Activated naive CD4-positive, alpha-beta T cell treated with Interleukin-2 at 50 U/mL for 16 hours (primary cell): ENCODE results near the gene EDNRB.
"Not testable (repeated sequence)": the region's sequence is repeated elsewhere in the genome, so short reads cannot be mapped to it uniquely, and the experiment has no call there.

Experiments
- DNase-seq: peaks from one replicate; pipeline ENCODE4 v3.0.0-alpha.2; 2020

Gene EDNRB

DNA sequence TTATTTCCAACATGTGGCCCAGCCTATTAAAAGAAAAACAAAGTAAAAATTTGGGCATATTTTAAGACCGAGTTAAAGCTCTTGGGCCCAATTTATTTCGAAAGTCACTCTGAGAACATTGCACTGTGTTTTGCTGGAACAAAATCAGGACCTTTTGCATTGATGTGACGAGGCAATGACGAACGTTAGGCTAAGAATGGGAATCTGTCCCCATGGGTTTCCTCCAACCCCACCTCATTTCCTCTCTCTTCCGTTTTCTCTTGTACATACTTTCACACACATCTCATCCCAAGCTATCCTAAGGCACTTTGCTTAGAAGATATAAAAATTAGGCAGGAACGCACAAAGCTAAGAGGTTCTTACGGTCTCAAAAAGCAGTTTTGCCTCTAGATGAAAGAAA, 22.1 kb downstream of the EDNRB start:
- no peak for DNase-seq

DNA sequence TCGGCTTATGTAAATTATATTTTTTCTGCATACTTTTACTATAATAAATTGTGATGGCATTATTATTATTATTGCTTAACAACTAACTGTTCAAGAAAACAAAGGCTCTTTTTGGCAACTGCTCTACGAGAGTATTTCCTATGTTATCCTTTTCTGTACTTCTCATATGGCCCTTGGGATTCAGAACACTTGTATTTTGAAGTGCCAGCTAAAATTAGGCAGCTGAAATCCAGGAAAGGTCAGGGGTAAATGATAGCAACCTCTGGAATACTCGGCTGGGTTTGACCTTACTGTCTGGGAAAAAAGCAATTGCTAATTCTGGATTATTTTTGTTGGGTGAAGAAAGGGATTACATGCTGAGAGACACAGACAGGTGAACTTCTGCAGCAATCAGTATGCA, 23.9 kb downstream of the EDNRB start:
- DNase-seq, result no peak

DNA sequence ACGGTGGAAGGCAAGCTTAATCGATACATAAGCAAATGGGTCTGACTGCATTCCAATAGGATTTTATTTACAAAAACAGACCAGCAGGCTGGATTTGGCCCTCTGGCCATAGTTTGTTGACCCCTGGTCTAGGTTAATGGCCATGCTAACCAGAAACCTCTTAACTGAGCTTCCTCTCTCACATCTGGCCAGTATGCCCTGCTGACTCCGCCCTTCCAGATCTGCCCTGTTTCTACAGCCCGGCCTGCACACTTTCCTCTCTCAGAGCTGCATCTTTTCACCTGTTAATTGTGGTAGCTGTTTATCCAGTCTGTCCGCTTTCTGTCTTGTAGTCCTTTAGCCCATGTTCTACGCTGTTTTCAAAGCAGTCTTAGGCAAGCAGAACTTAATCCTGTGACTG, 25.6 kb downstream of the EDNRB start:
- DNase-seq, result no peak

DNA sequence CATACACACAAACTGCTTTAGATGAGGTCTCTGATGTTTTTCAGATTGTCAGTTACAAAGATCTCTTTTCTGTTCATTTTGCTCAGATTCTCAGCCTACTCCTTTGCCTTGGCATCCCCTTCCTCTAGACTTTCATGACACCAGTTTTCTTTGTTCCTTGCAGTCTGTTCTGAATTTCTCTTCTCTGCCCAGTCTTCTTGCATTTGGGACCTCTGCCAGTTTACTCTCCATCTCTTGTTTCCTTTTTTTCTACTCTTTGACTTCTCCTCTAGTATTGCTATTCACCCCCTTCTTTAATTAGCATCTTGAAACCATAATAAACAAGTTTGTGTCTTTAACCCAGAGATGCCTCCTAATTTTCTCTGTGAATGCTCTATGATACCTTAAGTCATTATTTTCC, 26.1 kb downstream of the EDNRB start:
- no peak for DNase-seq

DNA sequence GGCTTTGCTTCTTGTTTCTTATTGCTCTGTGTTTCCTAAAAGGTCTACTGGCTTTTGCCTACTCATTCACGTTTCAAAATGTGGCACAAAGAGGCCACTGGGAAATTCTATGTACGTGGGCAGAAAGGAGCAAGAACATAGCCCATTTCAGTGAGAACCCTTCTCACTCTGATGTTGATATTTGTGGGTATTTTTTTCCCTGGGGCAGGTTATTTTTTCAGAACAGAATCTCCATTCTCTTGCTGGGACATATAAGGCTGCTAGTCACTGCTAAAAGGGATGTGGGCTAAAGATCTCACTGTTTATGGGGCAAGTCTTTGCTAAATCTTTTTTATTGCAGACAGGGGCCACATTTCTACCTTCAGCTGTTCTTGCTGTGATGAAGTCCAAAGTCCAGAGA, 27.1 kb downstream of the EDNRB start:
- no peak for DNase-seq

DNA sequence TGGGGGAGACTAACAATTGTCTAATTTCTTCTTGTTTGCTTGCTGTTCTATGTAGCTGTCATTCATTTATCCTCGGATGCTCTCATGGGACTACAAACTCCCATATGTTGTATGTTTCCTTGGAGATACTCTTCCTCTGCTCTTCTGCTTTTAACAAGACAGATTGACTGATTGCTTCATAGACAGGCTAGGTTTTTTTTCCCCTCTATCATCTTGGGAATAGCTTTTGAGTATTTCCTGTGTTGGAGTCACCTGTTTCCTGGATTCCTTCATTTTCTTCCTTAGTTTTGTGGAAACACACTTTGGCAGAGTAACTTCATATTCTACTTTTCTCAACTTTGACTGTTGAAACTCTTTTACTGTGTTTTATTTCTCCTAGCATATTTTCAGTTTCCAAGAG, 27.6 kb downstream of the EDNRB start:
- no peak for DNase-seq

DNA sequence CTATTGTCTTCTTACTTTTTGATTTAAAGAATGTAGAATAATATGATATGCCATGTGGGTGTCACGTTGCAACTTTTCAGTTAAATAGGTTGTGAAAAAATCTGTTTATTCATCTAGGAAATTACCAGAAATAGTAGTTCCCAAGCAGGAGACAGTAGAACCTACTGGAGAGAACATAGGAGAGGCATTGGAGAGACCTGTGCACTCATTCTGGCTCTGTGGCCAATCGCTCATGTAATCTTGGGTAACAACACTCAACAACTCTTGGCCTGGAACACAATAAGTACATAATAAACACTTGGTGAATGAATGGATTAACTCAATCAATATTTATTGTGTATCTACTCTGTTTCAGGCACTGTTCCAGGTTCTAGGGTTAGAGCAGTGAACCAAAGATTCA, 35.3 kb downstream of the EDNRB start:
- no peak for DNase-seq

DNA sequence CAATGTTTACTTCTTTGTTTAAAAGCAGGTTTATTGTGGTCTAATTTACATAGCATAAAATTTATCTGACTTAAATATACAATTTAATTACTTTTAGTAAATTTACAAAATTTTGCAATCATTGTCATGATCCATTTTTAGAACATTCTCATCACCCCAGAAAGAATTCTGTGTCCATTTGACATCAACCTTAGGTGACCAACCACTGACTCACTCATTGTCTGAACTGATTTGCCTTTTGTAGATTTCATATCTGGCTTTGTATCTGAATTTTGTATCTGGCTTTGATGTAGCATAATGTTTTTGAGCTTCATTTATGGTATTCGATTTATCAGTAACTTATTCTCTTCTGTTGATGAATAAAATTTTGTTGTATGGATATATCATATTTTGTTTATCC, 40.4 kb downstream of the EDNRB start:
- DNase-seq, result no peak

DNA sequence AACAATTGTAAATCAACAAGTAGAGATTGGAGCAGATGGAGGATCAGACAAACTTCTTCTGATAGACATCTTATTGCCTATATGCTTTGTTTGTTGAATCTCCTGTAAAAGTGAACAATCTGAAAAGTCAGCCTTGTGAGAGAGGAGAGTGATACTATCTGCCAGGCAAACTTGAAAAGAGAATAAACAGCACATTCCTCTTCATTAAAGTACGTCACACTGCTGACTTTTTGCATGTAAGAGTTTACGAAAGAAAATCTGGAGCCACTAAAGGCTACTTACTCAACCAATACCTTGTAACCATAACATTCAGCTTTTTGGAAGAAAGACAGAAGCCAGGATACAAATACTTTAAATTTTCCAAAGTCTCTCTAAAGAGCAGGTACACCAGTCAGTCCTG, 42.5 kb downstream of the EDNRB start:
- no peak for DNase-seq

DNA sequence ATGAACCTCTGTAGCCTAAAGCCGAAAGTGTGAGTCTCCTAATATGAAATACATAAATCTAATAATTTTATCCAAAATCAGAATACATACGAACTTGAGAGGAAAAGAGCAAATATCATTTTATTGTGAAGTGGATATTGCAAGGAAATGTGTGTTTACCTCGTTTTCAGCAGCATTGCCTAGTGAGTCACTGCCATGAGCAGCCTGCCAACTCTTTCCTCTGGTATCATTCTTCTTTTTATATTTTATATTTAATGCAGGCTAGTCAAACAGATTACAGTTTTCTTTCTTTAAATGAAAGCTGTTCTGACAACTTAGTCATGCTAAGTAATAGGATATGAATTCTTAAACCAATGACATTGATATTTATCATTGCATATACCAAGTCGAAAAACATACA, 44.2 kb downstream of the EDNRB start:
- no peak for DNase-seq

DNA sequence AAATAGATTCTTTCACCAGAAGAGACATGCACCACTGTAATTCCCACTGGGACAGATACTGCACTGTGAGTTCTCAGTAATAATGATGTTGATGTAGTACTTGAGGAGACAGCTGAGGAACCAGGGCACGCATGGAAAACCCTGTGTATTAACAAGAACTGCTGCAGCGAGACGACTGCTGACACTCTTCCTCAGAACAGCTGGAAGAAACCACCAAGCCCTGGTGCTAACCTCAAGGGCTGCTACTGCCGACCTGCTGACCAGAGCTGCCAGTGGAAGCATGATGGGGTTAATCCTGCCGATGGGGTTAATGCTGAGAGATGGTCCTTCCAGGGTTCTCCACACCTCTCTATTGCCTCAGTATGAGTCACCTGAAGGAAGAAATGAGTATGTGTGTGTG, 45.6 kb downstream of the EDNRB start:
- no peak for DNase-seq

DNA sequence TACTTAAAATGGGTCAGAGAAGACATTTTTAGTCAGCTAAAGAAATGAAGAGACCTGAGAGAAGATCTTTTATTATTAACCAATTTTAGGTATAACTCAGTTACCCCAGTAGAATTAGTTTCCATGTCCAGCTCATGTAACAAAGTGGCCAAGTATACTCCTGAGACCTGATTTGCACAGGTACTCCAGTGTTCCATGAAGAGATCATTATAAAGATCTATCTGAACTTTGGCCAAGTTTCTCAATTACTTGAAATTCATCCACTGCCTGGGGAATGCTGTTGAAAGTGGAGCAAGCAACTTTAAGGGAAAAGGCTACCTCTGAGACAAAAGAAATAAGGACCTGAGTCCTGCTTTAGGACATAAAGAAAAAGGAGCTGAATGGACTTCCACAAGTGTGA, 47.0 kb downstream of the EDNRB start:
- no peak for DNase-seq

DNA sequence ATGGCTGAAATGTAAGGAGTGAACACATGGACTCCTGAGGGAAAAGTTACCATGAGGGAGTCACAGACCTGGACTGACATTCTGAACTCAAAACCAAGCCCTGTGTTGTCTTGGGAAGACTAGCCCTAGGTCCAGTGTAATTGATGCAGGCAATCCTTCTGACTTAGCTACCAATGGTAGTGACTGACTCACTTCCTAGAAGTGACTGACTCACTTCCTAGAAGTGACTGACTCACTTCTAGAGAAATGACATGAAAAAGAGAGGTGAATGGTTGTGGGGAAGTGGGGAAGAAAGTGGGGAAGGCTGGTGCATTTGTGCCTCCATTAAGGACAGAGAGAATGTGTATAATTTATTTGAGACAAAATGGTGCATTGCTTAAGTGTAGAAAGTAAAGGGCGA, 49.9 kb downstream of the EDNRB start:
- DNase-seq, result no peak

DNA sequence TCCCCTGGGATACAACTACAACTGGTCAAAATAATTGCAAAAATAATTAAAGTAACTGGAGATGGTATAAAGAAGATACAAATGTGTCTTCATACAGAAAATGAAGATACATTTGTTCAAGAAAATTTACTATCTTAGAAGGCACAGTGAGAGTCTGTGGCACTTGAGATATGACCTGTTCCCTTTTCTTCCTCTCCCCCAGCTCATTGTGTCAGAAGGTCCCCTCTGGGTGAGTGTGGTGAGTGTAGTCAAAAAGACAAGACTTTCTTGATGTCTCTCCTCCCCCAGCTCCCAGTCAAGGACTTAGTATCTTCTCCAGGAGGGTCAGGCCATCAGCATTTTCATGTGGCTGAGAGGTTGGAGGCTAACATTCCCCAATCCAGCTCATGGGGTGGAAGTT, 51.7 kb downstream of the EDNRB start:
- DNase-seq, result no peak

DNA sequence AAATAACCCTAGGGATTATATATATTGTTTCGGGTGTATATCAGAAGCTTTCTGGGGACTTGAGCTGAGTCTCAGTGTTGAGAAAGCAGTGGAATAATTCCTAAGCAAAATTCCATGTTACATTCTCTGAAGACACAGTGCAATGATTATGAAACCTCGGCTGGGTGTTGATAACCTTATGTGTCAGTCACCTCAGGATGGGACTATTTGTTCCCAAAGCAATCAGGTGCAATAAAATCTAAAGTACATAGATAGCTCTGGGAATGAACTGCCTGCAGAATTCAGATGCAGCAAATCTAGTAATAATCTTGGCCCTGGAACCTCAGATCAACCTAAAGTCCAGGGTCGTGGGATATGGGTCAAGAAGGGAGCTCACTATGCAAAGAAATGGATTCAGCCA, 53.0 kb downstream of the EDNRB start:
- DNase-seq, result no peak

DNA sequence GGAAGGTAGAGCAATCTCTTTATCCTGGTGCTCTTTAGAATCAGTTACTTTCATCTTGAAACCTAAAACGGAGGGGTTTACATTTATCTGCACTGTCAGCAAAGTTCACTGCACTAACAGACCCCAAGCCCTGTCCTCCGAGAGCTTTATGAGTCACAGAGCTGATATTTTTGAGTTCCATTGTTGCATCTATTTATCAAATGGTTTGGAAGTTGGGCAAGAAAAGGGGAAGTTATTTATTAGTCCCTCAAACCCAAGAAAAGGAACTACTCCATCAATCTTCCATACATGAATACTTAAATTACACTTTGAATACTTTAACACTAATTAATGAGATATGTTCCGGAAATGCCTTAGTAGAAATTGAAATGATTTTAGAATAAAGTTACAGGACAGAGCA, 55.5 kb downstream of the EDNRB start:
- no peak for DNase-seq

DNA sequence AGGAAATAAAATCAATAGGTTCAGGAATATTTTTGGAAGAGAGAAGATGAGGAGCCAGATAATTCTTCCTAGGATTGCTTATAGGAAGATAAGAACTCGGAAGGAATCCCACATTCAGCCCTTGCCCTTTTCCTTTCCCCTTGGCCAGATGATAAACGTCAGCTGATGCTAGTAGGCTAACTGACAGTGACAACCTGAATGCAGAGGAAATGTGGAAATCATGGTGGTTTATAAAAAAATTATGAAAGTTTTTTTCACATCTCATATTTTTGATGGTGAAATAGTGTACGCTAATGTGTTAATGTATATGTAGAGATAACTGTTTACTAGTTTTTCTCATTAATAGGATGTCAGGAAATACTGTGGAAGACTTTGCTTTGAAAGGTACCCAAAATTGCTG, 56.9 kb downstream of the EDNRB start:
- DNase-seq, result no peak

DNA sequence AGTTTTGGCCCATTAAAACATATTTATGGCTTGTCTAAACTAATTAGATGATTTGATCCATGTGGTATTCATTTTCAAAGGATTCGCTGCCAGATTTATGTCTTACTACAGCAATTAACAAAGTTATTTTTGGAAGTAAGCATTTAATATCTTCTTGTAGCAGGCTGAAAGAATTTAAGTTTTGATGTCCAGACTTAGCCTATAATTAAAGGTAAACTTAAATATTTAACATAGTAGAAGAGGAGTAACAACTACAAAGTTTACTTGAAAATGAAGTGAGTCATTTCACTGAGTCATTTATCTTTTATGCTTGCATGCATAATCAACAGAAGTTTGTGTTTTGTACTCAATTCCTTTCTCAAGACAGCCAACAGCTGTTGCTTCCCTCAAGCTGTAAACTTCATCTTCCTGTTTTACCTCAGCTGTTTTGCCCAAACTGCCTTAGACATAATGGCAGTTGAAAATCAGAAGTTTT, 58.1 kb downstream of the EDNRB start:
- no peak for DNase-seq

DNA sequence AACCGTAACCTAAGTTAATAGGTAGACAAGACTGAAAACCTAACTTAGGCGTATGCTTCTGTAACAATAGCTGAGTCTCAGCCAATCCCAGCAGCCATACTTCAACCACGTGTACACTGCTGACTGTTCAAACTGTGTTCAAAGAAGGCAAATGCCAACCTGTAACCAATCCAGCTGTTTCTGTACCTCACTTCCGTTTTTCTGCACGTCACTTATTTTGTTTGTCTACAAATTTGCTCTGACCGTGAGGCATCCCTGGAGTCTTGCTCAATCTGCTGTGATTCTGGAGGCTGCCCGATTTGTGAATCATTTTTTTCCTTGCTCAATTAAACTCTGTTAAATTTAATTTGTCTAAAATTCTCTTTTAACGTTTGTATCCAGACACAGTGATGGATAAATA, 59.2 kb downstream of the EDNRB start:
- no peak for DNase-seq

DNA sequence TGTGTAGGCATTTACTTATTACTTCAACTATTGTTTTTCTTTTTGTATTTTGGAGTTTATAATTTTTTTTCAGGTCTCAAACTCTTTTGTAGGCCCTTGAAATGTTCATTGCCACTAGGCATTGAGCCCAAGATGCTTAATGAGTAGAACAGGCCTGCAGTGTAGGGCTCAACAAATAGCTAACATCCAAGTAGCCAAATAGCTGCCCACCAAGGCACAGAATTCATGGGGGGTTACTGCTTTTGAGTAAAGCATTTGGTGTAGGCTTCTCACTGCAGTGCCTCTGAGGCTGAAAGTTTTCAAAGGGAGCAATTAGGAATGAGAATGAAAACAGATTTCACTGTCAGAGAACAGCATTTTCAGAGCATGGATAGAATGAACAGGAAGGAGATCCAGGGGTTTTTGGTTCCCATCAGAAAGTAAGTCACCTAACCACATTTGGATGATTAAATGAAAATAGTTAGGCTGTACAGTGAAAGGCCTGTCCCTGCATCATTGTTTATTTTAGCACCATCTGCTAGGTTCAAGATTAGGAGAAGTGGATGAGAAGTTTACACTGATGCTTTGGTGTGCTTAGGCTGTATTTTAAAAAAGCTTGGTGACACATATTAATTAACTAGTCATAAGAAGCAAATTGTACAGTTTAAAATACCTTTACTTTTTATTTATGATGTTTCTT, 61.0 kb downstream of the EDNRB start:
- DNase-seq, result no peak

DNA sequence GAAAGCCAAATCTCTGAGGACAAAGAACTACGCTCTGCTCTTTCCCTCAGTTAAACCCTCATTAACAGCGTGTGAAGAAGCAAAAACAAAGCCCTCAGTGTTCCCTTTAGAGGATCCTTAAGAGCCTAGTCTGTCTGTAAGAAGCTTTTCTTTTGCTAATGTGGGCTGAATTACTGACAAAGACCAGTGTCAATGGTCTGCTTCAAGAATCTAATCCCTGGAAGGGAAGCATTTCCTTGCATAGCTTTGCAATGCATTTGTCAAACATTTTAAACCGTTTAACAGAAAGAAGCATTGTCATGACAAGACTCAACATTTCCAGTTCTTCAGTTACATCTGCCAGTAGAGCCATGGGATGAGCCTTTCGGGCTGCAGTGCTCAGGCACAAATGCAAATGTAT, 64.9 kb downstream of the EDNRB start:
- no peak for DNase-seq

DNA sequence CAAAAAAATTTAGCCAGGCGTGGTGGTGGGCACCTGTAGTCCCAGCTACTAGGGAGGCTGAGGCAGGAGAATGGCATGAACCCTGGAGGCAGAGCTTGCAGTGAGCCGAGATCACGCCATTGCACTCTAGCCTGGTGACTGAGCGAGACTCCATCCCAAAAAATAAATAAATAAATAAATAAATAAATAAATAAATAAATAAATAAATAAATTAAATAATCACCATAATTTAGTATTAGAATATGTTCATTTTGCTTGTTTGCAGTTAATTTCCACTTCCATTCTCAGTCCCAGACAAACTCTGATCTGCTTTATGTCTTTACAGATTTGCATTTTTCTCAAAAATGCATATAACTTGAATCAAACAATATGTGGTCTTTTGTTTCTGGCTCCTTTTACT, 70.6 kb downstream of the EDNRB start:
- not testable (repeated sequence) for DNase-seq

DNA sequence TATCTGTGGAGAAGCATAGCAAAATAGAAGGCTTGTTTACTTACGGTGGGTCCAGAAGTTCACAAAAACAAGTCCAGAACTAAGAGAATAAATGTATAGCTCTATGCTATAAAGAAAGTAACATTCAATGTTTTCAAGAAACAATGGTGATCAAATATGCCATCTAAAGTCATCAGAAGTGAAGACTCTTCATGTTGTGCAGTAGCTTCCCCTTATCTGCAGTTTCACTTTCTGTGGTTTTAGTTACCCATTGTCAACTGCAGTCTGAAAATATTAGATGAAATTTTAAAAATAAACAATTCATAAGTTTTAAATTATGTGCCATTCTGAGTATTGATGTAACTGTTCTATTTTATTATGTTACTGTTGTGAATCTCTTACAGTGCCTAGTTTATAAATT, 72.5 kb downstream of the EDNRB start:
- no peak for DNase-seq
